ENCODE data around the gene HOXD13. TPM values are rescaled to one million over a fixed set of nuclear protein-coding genes. Genes with fewer than 3 reads are reported as not detected.

Gene HOXD13
- total RNA-seq, 4 donors from 2014 or later: 0.19 TPM; not detected in 3

DNA sequence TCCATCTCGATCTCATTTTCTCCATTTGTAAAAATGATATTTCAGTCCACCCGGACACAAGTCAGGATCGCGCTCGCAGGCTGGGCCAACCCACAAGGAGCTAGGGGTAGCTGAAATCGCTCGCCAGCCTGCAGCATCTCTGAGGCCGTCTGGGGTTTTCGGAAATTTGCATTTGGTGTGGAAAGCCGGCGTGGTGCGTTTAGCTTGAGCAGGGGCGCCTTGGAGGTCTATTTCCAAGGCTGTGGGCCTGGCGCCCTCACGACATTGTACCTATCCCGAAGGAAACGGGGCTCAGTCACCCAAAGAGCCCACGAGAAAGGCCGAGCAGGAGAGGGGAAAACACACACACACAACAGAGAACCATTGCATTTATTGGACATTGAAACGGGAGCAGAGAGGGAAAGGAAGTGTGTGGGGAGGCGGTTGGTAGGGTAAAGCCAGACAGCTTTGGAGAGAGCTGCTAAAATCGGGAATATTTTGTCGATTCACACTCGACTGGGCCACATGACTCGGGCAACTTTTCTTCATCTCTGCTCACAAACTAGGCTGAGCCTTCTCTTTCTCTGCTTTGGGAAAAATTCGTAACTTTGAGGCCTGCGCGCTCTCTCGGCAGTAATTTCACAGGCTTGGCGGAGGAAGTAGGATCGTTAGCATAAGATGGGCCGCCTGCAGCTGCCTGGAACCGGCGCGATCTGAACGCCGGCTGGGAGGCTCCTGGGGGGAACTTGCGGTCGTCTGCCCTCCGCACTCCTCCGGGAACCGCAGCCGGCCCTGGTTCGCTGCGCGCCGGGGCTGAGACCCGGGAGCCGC is 35.9 kb downstream of the HOXD13 start:
- DNase-seq (ENCODE audit: low spot score in 2 of 2): peak; percentile 61 to 68
- H3K9me3 ChIP-seq: no peaks in the 10 kb centered on the region
- H3K27ac ChIP-seq: peak overlapping the region; percentile 96
- peak overlapping the region; percentile 65 for H3K4me3 ChIP-seq
- TF ChIP-seq POLR2A (IDR thresholded peaks at IDR 0.05) (no peak), EP300 (IDR thresholded peaks at IDR 0.05) (no peak), CTCF (IDR thresholded peaks at IDR 0.05) (no peak)
- WGBS: 15% methylated on average over 45 of the region's 49 CpGs
- H3K36me3 ChIP-seq: no peaks in the 10 kb centered on the region
- peaks cover 48% of the 10 kb centered on the region for H3K4me1 ChIP-seq
- H3K27me3 ChIP-seq: peaks cover 97% of the 10 kb centered on the region

DNA sequence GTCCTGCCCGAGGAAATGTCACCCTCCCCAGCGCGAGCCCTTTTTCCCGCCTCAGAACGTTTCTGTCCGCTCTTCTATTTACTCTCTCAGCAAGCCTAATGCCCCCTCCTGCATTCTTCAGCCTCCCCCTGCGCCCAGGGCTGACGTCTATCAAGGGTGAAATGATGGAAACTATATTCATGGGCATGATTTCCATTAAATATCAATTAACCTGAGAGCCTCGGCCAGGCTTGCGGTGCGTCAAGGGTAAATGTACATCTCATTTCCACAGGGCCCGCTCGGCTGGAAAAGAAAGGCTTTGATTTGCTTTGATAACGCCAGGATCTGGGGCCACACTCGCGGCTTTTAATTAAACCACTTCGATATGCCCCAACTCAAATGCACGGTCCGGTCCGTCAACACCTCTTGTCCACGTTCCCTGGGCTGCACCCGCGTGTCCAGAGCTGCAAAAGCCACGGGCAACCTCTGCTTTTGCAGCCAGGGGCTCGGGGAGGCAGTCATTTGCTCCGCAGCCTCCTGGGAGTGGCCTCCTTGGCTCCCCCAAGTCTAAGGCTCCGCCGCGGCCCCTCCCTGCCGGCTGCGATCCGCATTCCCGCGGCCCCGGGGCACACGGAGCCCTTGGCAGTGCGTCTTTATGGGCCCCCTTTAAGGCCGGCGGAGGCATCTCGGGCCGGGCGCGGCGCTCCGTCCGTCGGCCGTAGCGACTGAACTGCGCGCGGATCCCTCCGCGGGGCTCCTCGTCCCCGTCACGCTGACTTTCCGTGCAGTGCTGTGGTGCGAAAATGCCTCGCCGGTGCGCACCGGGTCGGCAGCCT is 36.7 kb downstream of the HOXD13 start, which contains the start of gene HOXD8:
Gene HOXD8 (plus strand): TSS at position 724 of the 815 bp plus-strand sequence. CDS start 662 bp downstream, outside the sequence.
- H3K4me1 ChIP-seq: peaks cover 42% of the 10 kb centered on the region
- H3K9me3 ChIP-seq: no peaks in the 10 kb centered on the region
- WGBS: 5% methylated on average over 8 of the region's 64 CpGs
- H3K27ac ChIP-seq: peak within 1 kb of the TSS; percentile 96
- H3K27me3 ChIP-seq: peaks cover 95% of the 10 kb centered on the region
- peak in 1 of 2 donors; percentile 77 for DNase-seq (ENCODE audit: low spot score in 2 of 2)
- peak in 2 of 3 donors; percentile 57 to 92 for TF ChIP-seq POLR2AphosphoS5 (IDR thresholded peaks at IDR 0.05)
- no peak for TF ChIP-seq CTCF (IDR thresholded peaks at IDR 0.05)
- peak within 1 kb of the TSS; percentile 65 for H3K4me3 ChIP-seq
- H3K36me3 ChIP-seq: no peaks in the 10 kb centered on the region

GRCh38 chr2:176129813-176130146 is 37.3 kb downstream of the HOXD13 start:
- peaks cover 43% of the 10 kb centered on the region for H3K4me1 ChIP-seq
- no CpG with 5 or more reads among the region's 43 CpGs for WGBS

GRCh38 chr2:176130147-176130956 is 37.8 kb downstream of the HOXD13 start:
- peak overlapping the region; percentile 65 for H3K4me3 ChIP-seq
- no peaks in the 10 kb centered on the region for H3K9me3 ChIP-seq
- TF ChIP-seq POLR2A (IDR thresholded peaks at IDR 0.05) (peak; percentile 8 to 23), EP300 (IDR thresholded peaks at IDR 0.05) (no peak)
- DNase-seq (ENCODE audit: low spot score in 2 of 2): peak in 1 of 2 donors; percentile 76
- H3K4me1 ChIP-seq: peaks cover 49% of the 10 kb centered on the region
- WGBS: under 1% methylated on average over 10 of the region's 100 CpGs
- peak overlapping the region; percentile 96 for H3K27ac ChIP-seq
- H3K27me3 ChIP-seq: peaks cover 95% of the 10 kb centered on the region
- no peaks in the 10 kb centered on the region for H3K36me3 ChIP-seq

More at GRCh38 chr2:176129813-176130146, 37.3 kb downstream of the HOXD13 start:
- Histone ChIP-seq H3K9me3 (no peaks in the 10 kb centered on the region), H3K27me3 (peaks cover 95% of the 10 kb centered on the region), H3K27ac (peak overlapping the region; percentile 96), H3K36me3 (no peaks in the 10 kb centered on the region), H3K4me3 (peak overlapping the region; percentile 65)
- no peak for TF ChIP-seq EP300 (IDR thresholded peaks at IDR 0.05)
- TF ChIP-seq POLR2A (IDR thresholded peaks at IDR 0.05): no peak
- TF ChIP-seq CTCF (IDR thresholded peaks at IDR 0.05): no peak
- no peak for TF ChIP-seq POLR2AphosphoS5 (IDR thresholded peaks at IDR 0.05)
- peak in 1 of 2 donors; percentile 73 for DNase-seq (ENCODE audit: low spot score in 2 of 2)
